H1 (cell line): ENCODE results near the gene ARMH1. TPM values are rescaled to one million over a fixed set of nuclear protein-coding genes. Genes with fewer than 3 reads are reported as not detected.

ENCODE experiments used
- ATF3 ChIP-seq: IDR thresholded peaks from 2 replicates; pipeline ENCODE4 v1.6.1; 2011; ENCODE audit warnings: low read depth, mild to moderate bottlenecking, low read length; ENCODE audit not compliant: insufficient read depth
- CBX5 ChIP-seq: fragments of 300-800, 300-1000 bp; sonication (generic); IDR thresholded peaks from 2 replicates; pipeline ENCODE4 v1.7.1; 2016; ENCODE audit warnings: antibody characterized with exemption, low read length, low read depth
- CTCF ChIP-seq, 3 experiments: IDR thresholded peaks; 1 replicate in 2 of 3; 2 replicates in 1 of 3; pipeline versions ENCODE4 v1.5.1 to v1.6.1; 2011; ENCODE audit warnings: low read length in 3 of 3, mild to moderate bottlenecking in 3 of 3, inconsistent platforms in 2 of 3, low read depth in 1 of 3, moderate library complexity in 1 of 3; ENCODE audit not compliant: insufficient read depth in 1 of 3; ENCODE audit errors: control extremely low read depth in 1 of 3
- GTF2F1 ChIP-seq: IDR thresholded peaks from 2 replicates; pipeline ENCODE4 v1.6.1; 2012; ENCODE audit warnings: low read depth, low read length, improper control_type of control experiment, borderline replicate concordance
- KDM4A ChIP-seq: IDR thresholded peaks from one replicate; pipeline ENCODE4 v1.7.1; 2012; ENCODE audit warnings: low read depth, mild to moderate bottlenecking, moderate library complexity, low read length, inconsistent platforms; ENCODE audit not compliant: severe bottlenecking
- TAF1 ChIP-seq: IDR thresholded peaks from 2 replicates; pipeline ENCODE4 v1.6.1; 2011; ENCODE audit warnings: mild to moderate bottlenecking, low read depth, low read length
- polyA plus RNA-seq, 7 experiments: library from polyadenylated mRNA; depleted of rRNA in 3 of 7; stranded (reverse) in 5 of 7; unstranded in 2 of 7; fragments of >200 nt in 5 of 7; fragments of 200-250 nt in 2 of 7; gene quantifications; 1 replicate in 5 of 7; 2 replicates in 1 of 7; 4 replicates in 1 of 7; pipeline versions ENCODE4 v1.2.1 to v1.2.3, GENCODE V29; 2011 to 2013; ENCODE audit warnings: missing spikeins in 2 of 7, mixed read lengths in 2 of 7
- total RNA-seq: library from RNA; stranded (reverse); fragmentation: NEBNext Ultra II Directional; extraction: Animal tissue kit (Norgen Biotek cat#: 25700); gene quantifications from 2 replicates; pipeline ENCODE4 v1.2.1, GENCODE V29; 2021

ARMH1 gene
- total and polyA plus RNA-seq, 2 of the 8 experiments (the other 6 are each of a cell fraction or from before 2014, with no cell fraction given) = 0.82 to 0.85 TPM

GRCh38 chr1:44676484-44677200 is 2.1 kb downstream of the ARMH1 start (continued):
- TF ChIP-seq CBX5 (no peak), GTF2F1 (no peak), TAF1 (no peak), ATF3 (no peak), KDM4A (no peak), CTCF (IDR thresholded peaks at IDR 0.05; ENCODE audit: control extremely low read depth in 1 of 3, insufficient read depth in 1 of 3, low read depth in 1 of 3, low read length in 3 of 3) (no peak)
